Activated CD8-positive, alpha-beta memory T cell treated with anti-CD3 and anti-CD28 coated beads for 36 hours (primary cell): ENCODE measurements around the gene LEMD3. TPM values are rescaled to one million over a fixed set of nuclear protein-coding genes. Genes with fewer than 3 reads are reported as not detected.
"Not testable (repeated sequence)": the region's sequence is repeated elsewhere in the genome, so short reads cannot be mapped to it uniquely, and the experiment has no call there.

ENCODE experiments used
- CTCF ChIA-PET: fragments of 350-600 bp; sonication (Branson Sonifier 250); formaldehyde crosslinking; loops from one replicate; lab custom pipeline; 2021; ENCODE audit warnings: antibody characterized with exemption; lab: Charles Lee
- POLR2A ChIA-PET: fragments of 350-600 bp; sonication (Branson Sonifier 250); formaldehyde crosslinking; loops from one replicate; lab custom pipeline; 2021; ENCODE audit warnings: antibody characterized with exemption; lab: Charles Lee
- total RNA-seq, 2 experiments: library from RNA; stranded (reverse); gene quantifications; one replicate each; pipeline ENCODE4 v1.2.3, GENCODE V29; 2021

LEMD3 gene
- total RNA-seq, 2 experiments from 2014 or later = 21.2 to 23.4 TPM

GRCh38 chr12:65259501-65259900 lies 90.1 kb downstream of the LEMD3 start:
- POLR2A ChIA-PET = no interaction called here
- CTCF ChIA-PET = no interaction called here

- ChIA-PET CTCF (no interaction called here), POLR2A (no interaction called here)
Measured at GRCh38 chr12:65263777-65264176, 94.4 kb downstream of the LEMD3 start.

GRCh38 chr12:65266408-65266807 lies 97.0 kb downstream of the LEMD3 start:
- ChIA-PET CTCF (no interaction called here), POLR2A (no interaction called here)

GRCh38 chr12:65269603-65270002 lies 100.2 kb downstream of the LEMD3 start:
- CTCF ChIA-PET = no interaction called here
- POLR2A ChIA-PET = no interaction called here

- ChIA-PET POLR2A (no interaction called here), CTCF (no interaction called here)
Measured at GRCh38 chr12:65274602-65275272, 105.4 kb downstream of the LEMD3 start.

- POLR2A ChIA-PET = no interaction called here
- CTCF ChIA-PET = interaction anchor here (0.6 kb wide), 1 partner anchor 36 kb away, joined by 3 read pairs; no protein-coding TSS in a partner anchor
Measured at GRCh38 chr12:65275627-65276026, 106.2 kb downstream of the LEMD3 start.

- POLR2A ChIA-PET = no interaction called here
- CTCF ChIA-PET = no interaction called here
Measured at GRCh38 chr12:65276916-65277530, 107.6 kb downstream of the LEMD3 start.

- ChIA-PET CTCF (no interaction called here), POLR2A (no interaction called here)
Measured at GRCh38 chr12:65277994-65278575, 108.7 kb downstream of the LEMD3 start.

- ChIA-PET POLR2A (no interaction called here), CTCF (no interaction called here)
Measured at GRCh38 chr12:65278576-65279368, 109.4 kb downstream of the LEMD3 start, which contains the start of gene MSRB3. Gene MSRB3 (plus strand): TSS chr12:65278683. CDS start chr12:65308580, 29,897 bp downstream.

GRCh38 chr12:65279369-65280112 lies 110.2 kb downstream of the LEMD3 start:
- POLR2A ChIA-PET = no interaction called here
- CTCF ChIA-PET = interaction anchor here (0.6 kb wide), 1 partner anchor 9 kb away, joined by 3 read pairs; no protein-coding TSS in a partner anchor

- CTCF ChIA-PET = interaction anchor here (0.6 kb wide), 1 partner anchor 8 kb away, joined by 3 read pairs; no protein-coding TSS in a partner anchor
- POLR2A ChIA-PET = no interaction called here
Measured at GRCh38 chr12:65280306-65280705, 110.9 kb downstream of the LEMD3 start.

- CTCF ChIA-PET = no interaction called here
- POLR2A ChIA-PET = no interaction called here
Measured at GRCh38 chr12:65282840-65283239, 113.5 kb downstream of the LEMD3 start.

- POLR2A ChIA-PET, CTCF ChIA-PET: not testable (repeated sequence)
Measured at GRCh38 chr12:65285532-65285931, 116.1 kb downstream of the LEMD3 start.

- ChIA-PET CTCF (no interaction called here), POLR2A (no interaction called here)
Measured at GRCh38 chr12:65287426-65287825, 118.0 kb downstream of the LEMD3 start.

- ChIA-PET POLR2A (no interaction called here), CTCF (no interaction called here)
Measured at GRCh38 chr12:65292241-65292640, 122.9 kb downstream of the LEMD3 start.

GRCh38 chr12:65293735-65294134 lies 124.4 kb downstream of the LEMD3 start:
- CTCF ChIA-PET = no interaction called here
- POLR2A ChIA-PET = no interaction called here

GRCh38 chr12:65294641-65295262 lies 125.4 kb downstream of the LEMD3 start:
- ChIA-PET POLR2A (no interaction called here), CTCF (no interaction called here)

GRCh38 chr12:65296508-65297265 lies 127.3 kb downstream of the LEMD3 start:
- CTCF ChIA-PET = no interaction called here
- POLR2A ChIA-PET = no interaction called here
